GM21529 (cell line): ENCODE results near the gene RAP1GAP2.

ENCODE experiments used
- ATAC-seq: cut with Tn5 transposase; IDR thresholded peaks from one replicate; pipeline ENCODE4 v1.9.1; 2021; ENCODE audit not compliant: unreplicated experiment

The RAP1GAP2 gene

GRCh38 chr17:2940352-2940751, 144.1 kb downstream of the RAP1GAP2 start:
- ATAC-seq: no peak

DNA sequence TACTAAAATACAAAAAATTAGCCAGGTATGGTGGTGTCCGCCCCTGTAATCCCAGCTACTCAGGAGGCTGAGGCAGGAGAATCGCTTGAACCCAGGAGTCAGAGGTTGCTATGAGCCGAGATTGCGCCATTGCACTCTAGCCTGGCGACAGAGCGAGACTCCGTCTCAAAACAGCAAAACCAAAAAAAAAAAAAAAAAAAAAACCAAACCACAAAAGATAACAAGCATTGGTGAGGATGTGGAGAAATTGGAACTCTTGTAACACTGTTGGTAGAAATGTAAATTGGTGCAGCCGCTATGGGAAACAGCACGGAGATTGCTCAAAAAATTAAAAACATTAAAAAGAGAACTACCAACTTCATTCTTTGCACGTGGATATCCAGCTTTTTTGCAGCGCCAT, 147.7 kb downstream of the RAP1GAP2 start:
- ATAC-seq: no peak

DNA sequence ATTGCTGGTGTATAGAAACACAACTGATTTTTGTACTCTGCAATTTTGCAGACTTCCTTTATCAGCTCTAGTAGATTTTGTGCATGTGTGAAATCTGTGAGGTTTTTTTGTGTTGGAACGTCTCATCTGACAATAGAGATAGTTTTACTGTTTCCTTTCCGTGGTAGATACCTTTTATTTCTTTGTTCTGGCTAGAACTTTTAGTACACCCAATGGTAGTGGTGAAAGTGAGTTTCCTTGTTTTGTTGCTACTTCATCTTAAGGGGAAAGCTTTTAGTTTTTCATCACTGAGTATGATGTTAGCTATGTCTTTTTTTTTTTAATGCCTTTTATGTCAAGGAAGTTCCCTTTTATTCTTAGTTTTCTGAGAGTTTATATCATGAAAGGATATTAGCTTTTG, 149.1 kb downstream of the RAP1GAP2 start:
- ATAC-seq: no peak

DNA sequence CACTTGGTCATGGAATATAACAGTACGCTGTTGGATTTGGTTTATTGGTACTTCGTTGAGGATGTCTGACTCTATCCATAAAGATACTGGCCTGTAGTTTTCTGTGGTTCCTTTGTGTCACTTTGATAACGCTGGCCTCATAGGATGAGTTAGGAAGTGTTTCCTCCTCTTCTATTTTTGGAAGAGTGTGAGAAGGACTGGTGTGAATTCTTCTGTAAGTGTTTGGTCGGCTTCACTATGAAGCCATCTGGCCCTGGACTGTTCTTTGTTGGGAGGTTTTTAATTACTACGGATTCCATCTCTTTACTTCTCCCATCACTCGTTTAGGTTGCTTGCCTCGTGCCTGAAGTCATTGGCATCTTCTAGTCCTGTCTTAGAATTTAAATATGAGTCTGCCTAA, 149.9 kb downstream of the RAP1GAP2 start:
- ATAC-seq: no peak

DNA sequence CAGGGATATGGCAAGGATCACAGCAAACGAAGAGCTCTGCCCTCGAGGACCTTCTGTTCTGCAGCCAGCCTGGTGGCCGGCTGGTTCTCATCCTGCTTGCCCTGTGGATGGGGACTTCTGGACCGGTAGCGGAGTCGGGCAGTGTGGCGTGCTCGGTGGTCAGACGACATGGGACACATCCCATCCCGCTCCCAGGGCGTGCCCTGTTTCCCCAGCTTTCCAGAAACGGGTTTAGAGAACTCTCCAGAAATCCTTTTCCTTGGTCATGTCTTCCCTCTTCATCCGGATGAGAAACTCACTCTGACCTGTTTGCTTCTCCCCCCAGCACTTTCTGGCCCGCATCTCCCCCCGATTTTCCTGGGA, 151.3 kb downstream of the RAP1GAP2 start:
- ATAC-seq: no peak

DNA sequence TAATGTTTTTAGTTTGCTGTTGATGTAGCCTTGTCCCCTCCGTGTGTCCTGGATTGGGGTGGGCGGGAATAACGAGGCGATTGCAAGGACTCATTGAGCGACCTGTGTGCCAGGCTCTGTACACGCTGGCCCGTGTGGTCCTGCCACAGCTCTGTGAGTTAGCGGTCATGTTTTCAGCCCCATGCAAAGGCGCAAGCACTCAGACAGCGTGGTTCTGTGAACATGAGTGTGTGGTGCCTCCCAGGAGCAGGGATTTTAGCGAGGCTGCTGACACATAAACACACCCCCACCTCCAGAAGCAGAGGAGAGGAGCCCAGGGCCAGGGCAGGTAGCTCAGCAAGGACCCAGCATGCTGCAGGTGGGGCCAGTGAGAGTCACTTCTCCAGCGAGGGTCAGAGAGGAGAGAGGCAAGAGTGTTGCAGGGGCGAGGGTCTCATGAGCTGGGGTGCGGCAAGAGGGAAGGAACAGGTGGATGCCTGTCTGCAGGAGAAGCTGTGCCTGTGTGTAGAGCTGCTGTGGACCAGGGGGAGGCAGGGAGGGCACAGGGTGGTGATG, 151.8 kb downstream of the RAP1GAP2 start:
- no peak for ATAC-seq

DNA sequence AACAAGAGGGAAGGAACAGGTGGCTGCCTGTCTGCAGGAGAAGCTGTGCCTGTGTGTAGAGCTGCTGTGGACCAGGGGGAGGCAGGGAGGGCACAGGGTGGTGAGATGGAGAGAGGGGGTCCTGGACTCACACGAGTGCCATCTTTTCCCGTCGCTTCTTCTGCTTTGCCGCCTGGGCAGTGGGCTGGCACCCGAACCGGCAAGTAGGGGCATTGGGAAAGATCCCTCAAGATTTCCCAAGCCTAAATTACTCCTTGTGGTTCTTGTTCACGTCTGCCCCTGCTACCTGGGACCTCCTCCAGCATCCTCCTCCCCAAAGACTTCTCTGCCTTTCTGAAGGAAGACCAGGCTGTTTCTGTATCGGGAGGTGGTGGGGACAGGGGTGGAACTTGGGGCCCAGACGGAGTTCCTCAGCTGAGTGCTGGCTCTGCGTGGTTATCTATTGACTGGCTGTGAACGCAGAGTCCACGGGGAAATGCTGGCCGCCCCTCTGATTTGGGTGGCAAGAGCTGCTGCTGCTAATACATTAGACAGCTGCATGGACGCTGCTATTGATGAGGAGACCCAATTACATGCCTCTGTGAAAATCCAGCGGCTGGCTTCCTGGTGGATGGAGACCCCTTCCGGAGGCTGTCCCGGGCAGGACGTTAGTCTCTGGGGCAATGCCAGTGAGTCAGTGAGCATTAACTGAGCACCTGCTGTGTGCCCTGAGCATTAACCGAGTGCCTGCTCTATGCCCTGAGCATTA, 152.7 kb downstream of the RAP1GAP2 start:
- no peak for ATAC-seq

- ATAC-seq: no peak
Observed at GRCh38 chr17:2949469-2950044, 153.3 kb downstream of the RAP1GAP2 start.

- ATAC-seq: no peak
Observed at GRCh38 chr17:2950846-2951245, 154.6 kb downstream of the RAP1GAP2 start.

DNA sequence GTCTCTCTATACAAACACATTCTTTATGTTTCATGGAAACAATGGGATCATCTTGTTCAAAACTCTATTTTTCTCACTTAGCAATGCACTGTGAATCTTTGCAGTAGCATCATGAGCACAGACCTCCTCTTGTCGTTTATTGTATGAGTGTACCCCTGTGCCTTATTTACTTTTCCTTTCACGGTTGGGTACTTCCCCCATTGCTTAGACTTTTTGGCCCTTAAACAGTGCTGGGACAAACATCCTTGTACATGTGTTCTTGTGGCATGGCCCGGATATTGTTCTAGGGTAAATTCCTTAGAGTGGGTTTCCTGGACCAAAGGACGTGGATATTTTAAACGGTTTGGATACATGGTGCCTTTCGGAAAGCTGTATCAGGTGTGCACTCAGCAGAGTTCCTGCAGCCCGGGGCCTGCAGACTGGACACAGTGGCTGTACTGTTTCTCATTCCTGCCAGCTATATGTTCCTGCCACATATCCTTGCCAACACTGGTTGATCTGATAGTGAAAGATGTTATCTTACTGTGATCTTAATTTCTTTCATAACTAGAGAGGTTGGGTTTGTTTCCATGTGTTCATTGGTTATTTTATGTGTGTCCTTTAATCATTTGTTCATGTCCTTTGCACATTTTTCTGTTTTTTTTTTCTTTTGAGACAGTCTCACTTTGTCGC, 156.1 kb downstream of the RAP1GAP2 start:
- ATAC-seq: no peak

DNA sequence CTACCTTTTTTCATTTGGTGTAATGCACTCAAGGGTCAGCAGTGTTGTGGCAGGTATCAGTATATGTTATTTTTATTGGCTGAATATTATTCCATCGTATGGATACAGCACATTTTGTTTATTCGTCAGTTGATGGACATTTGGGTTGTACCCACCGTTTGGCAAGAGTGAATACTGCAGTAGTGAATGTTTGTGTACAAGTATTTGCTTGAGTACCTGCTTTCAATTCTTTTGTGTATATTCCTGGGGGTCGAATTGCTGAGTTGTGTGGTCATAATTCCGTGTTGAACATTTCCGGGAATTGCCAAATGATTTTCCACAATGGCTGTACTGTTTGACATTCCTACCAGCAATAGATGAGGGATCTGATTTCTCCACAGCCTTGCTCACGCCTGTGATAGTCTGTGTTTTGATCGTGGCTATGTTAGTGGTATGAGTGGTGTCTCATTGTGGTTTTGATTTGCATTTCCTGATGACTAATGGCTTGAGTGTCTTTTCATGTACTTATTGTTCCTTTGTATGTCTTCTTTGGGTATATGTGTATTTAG, 158.7 kb downstream of the RAP1GAP2 start:
- ATAC-seq: no peak

DNA sequence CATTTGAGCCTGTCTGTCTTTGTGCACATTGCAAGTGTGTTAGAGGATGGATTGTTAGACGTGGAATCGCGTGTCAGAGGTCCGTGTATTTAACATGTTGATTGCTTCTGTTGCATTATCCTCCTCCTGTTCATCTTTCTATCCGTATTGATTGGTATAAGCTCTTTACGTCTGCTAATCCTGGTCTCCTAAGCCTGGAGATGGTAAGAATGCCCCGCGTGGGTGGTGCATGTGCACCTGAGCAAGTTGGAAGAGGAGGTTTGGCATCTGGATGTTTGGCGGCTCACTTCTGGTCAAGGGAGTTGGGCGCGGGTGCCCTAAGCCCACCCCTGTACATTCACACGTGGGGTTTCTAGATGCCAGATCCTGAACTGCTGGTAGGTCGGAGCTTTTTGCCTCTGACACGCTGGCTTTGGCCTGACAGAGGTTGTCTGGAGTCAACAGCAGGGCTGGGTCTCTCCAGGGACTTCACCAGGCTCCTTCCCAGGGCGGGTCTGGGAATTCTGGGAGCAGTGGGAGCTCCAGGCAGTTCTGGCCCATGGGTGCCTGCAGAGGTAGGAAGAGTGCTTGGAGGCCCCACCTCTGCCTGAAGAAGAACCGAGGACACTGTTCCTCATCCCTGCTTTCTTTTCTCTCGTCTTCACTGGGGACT, 159.8 kb downstream of the RAP1GAP2 start:
- no peak for ATAC-seq

DNA sequence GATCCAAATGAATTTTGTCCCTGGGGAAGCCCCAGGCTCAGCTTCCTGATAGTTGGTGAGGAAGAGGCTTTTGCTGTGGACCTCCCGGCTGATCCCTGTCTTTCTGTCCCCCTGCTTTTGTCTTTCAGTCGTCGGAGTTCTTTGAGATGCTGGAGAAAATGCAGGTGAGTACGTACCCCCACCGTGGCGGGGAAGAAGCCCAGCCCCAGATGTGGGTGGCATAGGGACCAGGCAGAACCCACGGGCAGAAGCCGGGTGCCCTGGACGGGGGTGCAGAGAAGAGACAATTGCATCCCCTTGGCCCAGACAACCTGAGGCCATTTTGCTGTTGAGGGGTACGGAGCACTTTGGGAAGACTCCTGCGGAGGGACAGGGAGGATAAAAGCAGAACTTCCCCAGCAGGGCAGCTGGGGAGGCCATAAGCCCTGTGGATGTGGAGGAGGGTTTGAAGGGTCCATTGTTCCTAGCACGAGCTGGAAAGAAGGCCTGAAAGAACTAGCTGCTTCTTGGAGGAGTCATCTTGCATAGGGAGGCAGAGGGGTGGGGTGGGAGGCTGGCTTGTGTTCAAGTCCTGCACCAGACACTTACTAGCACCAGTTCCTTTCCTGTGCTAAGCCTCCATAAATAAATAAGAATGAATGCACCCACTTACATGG, 161.5 kb downstream of the RAP1GAP2 start:
- ATAC-seq: no peak

DNA sequence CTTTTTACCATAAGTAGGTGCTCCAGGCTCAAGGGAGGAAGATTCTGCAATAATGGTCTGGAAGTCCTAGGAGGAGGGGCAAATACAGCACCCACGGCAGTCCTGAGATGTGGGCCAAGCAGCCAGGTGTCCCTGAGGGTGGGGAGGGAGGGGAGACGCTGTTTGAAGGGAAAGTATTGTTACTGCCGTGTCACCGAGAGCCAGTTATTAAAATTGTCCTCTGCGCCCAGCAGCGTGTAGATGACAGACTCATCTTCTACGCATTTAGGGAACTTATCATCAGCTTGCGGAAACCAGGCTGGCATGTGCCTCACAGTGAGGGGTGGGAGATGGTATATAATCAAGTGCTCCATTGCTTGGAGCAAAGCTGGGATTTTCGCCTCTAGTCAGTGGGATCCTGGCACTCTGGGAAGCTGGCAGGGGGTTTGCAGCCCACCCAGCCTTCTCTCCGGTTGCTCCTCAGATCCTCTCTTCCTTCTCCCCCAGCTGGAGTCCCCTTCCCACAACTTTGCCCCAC, 162.5 kb downstream of the RAP1GAP2 start:
- no peak for ATAC-seq

GRCh38 chr17:2959371-2960130, 163.3 kb downstream of the RAP1GAP2 start:
- no peak for ATAC-seq

DNA sequence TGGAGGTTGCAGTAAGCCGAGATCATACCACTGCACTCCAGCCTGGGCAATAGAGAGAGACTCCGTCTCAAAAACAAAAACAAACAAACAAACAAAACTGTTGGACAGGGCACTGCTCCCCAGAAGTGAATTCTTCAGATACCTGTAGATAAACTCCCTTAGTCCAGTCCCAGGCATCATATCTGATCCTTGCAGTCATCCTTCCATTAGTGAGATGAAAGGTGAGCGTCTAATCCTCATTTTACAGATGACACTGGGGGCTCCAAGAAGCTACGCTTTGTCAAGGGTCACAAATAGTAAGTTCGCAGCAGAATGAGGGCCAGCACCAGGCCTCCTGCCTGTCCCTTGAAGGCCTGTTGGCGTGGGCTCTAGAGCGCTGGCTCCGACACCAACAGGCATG, 165.2 kb downstream of the RAP1GAP2 start:
- ATAC-seq: no peak

DNA sequence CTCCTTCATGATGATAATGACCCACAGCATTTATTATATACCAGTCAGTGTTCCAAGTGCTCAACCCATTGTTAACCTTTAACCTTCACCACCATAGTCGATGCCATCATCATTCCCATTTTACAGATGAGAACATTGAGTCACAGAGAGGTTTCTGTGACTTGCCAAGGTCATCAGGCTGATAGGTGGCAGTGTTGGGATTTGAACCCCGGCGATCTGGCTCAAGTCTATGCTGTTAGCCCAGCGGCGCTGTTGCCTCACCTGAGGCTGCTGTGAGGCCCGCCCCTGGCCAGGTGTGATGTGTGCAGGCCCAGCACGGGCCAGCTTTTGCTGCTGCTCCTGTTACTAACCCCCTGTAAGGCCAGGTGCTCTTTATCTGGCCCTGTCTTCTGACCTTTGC, 166.0 kb downstream of the RAP1GAP2 start:
- ATAC-seq: no peak

- no peak for ATAC-seq
Observed at GRCh38 chr17:2962729-2963128, 166.5 kb downstream of the RAP1GAP2 start.

- ATAC-seq: no peak
Observed at GRCh38 chr17:2963332-2964027, 167.2 kb downstream of the RAP1GAP2 start.
